ENCODE measurements around the gene OR12D2.

DNA sequence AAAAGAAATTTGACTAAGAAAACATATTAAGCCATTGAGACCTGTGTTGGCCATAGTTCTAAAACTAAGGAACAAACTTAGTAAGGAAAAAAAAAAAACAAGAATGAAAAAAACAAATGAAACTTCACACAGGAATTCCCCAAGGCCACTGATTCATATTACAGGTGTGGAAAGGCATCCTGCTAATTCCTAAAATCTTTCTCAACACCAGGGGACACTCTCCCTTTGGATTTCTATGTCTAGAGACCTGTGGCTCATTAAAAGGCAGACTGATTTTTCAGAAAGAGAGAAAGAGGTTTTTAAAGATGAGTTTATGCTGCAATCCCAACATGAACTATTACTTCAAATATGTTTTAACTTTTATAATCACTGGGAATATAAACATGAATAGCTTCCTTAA, 19.2 kb downstream of the OR12D2 start, which contains the start of gene OR12D1:
- TF ChIP-seq EZH2 (IDR thresholded peaks at IDR 0.05; ENCODE audit: insufficient read depth, poor library complexity, severe bottlenecking) (no peak), EZH2phosphoT487 (IDR thresholded peaks at IDR 0.05; ENCODE audit: insufficient read depth, low read depth) (no peak)
